ENCODE measurements around the gene SP3.

SP3 gene

DNA sequence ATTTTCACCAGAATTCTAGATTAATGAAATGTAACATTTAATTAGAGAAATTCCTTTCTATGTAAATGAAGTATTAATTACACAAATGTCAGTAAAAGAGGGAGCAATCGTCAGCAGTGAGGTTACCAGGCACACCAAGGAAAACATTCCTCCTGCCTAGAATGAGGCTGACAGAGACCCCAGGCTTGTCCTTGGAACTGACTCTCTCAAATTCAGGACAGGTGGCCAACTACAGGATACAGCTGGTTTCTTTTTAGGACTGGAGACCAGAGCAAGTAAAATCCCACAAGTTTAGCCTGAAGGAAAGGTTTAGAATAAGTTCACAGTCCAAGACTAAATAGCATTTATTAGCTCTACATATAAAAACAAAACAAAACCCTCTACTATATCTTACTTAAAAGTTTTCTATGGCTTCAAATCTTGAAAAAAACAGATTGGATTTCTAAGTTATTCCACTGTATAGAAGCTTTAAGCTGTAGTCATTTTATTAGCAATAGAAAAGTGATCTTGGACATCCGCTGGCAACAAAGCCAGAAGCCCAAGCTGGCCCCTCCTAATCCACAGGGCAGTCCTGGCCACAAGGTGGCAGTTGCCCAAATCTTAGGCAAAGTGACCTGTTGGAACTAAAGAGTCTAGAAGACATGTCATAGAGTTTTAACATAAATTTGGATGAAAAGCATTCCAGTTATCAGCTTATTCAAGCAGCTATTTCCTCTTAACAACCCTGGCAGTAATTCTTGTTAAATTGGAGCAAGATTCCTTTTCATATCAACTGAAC is 81.0 kb downstream of the SP3 start:
- DNase-seq = peak; percentile 27

DNA sequence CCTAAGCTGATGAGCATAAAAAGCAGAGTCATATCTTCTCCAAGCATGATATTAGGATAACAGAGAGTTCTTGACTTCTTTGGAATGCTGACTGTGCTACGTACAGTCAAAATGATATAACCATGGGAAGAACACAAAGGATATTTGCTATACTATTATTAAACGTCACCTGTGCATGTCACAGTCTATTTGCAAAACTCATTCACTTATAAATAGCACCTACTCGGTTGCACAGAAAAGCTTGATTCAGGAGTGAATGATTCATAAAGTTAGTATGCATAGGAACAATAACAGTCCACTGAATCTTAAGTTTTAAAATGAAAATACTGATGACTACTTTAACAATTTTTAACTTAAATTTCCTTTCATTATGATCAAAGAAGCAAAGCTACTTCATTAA is 83.3 kb downstream of the SP3 start:
- DNase-seq = no peak

DNA sequence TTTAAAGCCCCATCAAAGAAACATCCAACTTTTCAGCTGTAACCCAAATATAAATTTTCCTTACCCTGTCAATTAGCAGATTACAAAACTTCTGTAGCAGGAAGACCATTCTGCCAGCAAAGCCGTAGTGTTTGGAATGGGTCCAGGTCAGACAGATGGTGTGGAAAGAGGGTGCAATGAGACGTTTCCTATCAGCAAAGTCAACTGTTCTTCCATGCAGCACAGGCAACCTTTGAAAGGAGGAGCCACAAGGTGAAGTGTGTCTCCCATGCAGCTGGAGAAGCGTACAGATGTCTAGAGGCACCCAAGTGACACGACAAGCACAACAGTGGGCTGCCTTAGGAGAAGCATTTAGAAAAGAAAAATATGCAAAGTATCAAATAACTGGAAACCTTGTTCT is 83.7 kb downstream of the SP3 start:
- DNase-seq = peak; percentile 11

DNA sequence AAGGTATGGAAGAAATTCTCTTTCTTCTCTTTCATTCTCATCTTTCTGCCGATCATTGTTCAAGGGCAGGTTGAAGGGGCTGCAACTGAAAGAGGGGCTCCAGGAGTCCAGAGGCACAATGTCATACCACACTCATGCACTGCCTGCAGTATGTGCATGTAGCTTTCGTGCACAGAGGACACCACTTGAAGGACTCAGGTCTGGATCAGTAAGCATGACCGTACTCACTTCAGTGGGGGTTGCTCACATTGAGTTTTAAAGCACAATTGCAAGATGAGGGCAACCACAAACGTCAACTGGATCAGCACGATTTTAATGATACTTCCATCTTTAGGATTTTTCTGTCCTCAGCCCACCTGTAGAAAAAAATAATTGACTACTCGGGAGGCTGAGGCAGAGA is 84.6 kb downstream of the SP3 start:
- DNase-seq = no peak

DNA sequence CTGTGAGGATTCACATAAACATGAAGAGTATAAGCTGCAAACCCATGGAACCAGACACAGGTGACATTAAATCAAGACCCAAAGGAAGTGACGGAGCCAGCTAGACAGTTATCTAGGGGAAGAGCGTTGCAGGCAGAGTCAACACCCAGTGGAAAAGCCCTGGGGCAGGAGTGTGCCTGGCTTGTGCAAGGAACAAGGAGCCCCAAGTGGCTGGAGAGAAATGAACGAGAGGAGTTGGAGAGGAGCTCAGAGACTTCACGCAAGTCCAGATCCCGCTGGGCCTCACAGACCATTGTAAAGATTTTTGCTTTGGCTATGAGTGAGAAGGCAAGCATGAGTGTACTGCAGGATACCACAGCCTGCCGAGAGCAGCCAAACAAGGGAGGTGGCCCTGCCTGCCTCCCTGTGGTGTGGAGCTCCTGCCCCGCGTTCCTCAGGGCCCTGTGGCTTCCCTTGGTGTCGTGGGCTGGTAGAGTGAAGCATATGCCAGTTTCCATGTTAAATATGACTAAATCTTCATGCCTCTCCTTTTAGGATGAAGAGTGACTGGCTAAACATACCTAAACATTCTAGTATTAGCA is 88.2 kb downstream of the SP3 start:
- DNase-seq = no peak

DNA sequence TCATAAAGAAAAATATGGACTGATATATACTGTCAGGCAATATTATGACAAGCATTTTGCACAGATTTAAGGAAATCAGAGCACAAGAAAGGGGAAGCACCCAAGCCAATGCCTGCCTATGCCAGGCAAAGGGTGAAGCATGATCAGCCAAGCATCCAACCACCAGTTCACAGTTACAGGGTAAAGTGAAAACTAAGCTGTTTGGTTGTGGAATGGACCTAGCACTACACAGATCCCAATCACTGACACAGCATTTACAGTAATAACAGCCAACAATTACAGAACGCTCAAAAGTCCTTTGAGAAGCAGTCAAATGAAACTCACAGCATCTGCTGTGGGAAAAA is 90.3 kb downstream of the SP3 start:
- DNase-seq = no peak

DNA sequence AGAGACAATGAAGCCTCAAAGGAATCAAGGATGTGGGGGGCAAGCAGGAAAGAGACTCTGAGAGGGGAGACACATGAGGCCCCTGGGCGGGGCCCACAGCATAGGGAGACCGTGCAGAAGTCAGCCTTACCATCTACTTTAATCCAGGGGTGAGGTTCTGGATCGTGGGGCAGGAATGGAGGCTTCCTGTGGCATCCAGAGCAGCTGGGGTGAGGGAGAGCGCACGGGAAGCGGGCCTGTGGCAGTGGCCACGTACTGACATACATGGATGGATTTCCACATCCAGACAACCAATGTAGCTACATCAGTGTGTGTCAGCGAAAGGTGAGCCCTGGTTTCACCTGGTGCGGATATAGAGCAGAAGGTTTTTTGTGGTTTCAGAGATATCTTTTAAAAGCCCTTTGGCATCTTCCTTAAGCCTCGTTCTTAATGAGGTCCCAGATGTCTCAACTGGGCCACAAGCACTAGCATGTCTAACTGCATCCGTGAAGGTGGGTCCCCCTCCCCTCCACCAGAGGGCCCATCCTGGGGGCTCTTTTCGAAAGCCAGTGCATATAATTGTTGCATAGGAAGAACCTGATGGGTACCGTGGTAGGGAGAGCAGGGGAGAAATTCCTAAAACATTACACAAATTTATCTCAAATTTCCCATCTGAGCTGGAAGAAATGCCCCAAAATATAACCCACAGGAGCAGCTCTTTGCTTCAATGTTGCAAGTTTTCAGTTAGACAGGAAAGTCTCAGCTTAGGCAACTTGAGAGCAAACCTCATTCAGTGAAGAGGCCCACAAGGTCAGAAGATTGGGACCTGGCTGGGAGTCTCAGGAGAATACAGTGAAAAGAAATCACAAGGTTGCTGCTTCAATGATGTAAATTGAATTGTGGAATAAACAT is 90.9 kb downstream of the SP3 start:
- DNase-seq = no peak

DNA sequence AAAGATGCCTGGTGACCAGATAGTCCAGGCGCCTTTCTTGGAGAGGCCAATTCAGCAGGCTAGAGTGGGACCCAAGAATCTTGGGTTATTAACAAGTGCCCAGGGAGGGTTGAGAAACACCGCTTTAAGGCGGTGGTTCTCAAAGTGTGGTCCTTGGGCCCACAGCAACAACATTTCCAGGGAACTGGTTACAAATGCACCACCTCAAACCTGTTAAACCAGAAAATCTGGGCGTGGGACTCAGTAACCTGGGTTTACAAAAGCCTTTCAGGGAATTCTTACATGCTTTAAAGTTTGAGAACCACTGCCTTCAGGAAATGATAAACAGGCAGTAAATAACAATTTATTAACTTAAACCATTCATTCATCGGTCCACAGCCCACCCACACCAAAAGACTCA is 92.5 kb downstream of the SP3 start:
- no peak for DNase-seq

DNA sequence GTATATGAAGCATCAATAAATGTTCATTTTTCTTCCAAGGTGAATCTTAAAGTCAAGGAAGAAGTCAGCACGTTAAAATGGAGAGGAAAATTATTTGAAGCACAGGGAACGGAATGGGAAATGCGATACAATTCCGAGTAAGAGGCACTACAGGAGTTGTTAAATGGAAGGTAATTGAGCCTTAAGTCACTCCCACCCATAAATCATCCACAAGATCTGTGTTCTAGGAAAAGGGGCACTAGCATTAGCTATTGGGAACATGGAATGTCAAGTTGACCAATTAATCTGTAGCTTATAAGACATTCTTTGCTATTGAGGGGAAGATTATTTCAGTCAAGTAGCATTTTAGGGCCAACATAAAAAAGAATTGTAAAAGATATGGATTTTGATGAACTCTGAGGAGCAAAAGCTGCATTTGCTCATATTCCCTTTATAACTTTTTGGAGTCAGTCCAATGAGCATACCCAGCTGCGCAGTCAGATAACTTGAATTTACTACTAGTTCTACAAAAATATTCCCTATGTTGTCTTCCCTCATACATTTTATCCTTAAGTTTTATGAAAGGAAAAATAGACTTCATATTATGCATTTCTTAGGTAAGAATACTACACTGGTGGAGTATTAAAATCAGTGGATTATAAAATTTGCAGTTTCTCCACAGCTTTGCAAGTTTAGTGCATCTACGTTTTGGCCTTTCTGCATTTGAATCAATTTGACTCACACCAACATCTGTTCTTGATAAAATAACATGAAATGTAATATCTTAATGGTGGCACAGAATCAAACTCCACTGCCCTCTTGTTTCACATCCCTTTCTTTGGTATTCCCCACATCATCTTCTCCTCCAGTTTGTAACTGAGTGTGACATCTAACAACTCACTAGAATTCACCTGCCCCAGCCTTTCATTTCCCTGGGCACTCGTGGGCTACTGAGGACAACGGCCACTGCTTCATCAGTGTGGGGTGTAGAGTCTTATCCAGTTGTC is 95.6 kb downstream of the SP3 start:
- DNase-seq = no peak

DNA sequence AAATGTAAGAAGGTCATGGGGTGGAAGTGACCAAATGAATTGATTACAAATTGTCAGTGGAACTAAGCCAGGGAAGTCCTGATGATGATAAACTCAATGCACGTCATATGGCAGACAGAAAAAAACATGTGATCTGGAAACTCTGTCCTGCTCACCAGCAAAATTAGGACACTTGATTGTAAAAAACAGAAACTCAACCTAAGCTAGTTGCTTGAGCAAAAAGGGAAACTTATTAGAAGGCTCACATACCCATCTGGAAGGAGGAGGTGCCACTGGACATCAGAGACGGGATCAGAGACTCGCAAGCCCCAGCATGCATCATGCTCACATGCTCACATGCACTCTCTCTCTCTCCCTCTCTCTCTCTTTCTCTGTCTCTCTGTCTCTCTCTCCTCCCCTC is 96.8 kb downstream of the SP3 start:
- DNase-seq = no peak

DNA sequence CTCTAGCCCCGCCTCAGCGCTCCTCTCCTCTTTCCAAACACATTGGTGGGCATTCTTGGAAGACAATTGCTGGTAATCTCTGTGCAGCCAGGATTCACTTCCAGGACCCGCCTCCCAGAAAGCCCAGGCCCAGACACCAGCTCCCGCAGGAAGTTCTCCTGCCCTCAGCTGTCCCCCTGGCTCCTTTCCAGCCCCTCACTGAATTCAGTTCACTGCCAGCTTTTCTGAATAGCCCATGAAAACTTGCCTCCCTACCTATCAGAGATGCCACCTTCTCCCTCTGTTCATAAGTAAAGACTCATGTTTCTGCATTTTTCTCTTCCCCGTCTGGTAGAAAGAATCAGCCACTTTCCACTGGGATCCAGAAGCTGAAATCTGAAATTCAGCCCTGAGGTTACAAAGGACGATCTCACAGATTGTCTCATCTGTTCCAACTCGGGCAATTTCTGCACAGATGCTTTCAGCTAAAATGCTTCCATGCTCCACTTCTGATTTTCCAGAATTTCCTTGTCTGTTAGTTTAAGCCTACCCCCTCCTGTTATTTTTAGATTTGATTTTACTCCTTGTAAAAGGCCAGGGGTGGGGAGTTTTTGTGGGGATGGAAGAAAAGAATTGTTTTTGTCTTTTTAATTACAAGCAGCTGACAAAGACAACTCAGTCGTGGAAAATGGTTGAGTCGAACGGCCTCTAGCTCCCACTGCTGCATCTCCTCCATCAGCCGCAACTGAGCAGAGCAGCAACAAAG is 98.1 kb downstream of the SP3 start:
- no peak for DNase-seq

DNA sequence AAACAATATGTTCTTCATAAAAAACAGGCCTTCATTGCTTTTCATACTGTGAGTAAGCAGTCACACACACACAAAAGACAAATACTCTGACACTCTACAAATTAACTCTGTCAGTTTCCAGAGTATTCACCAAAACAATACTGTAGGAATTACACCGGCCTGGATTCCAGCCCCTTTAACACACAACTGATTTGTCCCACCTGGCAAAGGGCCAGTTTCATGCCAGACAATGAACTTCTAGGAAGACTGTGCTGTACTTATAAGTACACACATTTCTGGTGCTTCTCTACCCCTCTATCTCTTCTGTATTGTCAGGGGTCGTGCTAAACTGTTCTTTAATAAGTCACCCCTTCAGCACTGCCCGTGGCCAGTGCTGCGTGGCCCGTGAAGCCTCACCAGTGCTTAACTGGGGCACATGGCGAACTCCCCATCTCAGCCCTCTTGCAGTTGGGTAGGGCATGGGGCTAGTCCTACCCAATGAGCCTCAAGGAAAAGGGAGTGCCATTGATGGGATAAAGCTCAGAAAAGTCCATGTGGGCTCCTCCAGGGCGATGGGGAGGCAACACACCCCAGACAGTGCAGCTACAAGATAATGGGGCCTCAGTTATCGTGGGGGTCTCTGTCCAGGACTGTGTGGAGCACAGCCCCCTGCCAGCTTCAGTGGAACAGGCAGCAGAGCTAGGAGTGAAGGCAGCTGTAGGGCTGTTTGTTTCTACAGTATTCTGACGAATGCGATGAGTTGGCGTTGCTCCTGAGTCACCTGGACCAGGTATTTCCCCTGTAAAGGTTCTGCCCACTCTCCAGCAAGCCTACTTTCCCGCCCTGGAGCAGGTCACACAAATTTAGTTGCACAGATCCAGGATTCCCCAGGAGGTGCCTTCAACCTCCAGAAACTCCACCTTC is 99.0 kb downstream of the SP3 start:
- no peak for DNase-seq

DNA sequence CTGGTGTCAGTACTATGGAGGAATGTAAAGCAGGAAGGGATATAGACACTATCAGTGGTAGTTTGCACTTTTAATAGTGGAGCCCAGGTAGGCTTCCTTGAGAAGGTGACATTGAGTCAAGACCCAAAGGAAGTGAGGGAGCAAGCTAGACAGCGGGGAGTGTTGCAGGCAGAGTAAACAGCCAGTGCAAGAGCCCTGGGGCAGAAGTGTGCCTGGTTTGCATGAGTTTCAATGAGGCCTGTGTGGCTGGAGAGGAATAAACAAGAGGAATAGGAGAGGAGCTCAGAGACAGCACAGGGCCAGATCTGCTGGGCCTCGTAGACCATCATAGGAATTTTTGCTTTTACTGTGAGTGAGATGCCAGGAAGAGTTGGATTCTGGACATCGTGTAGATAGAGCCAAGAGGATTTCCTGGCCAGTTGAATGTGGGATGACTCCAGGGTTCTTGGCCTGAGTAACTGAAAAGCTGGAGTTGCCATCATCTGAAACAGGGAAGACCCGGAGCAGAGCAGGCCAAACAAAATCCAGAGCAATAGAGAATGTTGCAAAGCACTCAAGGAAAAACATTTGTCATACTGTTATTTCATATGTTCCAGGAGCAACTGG is 102.5 kb downstream of the SP3 start:
- DNase-seq = no peak

DNA sequence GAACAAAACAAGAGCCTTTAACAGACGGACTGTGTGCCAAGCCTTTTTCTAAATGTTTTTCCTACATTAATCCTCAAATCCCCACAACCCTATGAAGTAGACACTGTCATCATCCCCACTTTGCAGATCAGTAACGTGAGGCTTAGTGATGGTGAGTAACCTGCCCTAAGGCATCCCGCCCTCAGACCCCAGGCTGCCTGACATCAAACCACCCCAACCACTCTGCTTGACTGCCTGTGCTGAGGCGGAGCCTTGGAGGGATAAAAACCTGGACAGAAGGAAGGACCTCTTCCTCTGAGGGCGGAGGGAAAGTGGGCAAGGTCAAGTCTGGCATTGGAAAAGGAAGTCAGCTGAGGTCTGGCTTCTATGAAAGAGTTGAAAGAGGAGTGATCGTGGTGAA is 104.6 kb downstream of the SP3 start:
- no peak for DNase-seq

DNA sequence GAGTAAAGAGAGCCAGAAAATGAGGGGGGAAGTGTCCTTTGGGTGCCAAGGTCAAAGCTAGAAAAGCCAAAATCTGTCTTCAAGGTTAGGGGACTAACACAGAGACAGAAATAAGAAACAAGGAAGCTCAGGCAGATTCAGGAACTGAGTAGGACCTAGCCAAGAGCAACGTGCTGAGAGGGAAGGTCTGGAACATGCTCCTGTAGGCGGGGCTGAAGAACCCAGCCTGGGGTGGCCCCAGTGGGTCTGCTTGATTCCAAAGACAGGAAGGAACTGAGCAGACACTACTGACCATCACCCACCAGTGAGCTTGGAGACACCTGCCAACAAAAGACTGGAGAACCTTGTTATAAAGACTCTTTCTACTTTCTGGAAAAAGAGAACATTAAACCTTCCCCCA is 105.1 kb downstream of the SP3 start:
- no peak for DNase-seq

DNA sequence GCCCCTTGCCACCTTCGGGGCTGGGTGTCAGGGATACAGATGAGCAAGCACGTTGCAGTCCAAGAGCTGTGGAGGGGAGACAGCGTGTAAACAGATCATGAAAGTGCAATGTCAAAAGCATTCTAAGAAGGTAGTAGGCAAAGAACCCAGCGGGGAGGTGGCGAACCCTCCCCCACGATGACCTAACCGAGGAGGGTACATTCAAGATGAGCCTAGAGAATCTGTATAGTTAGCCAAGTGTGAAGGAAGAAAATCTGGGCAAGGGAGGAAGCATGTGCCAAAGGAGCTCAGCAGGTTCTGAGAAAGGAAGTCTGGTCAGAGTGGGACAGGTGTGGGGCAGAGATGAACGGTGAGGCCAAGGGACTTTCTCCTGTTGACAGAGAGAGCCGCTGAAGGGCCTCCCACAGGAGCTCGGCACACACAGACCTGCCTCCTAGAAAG is 106.9 kb downstream of the SP3 start:
- no peak for DNase-seq

Data from NCI-H226 (cell line).